Small intestine (tissue), 7 donors: ENCODE measurements around the gene UBE2M. TPM values are rescaled to one million over a fixed set of nuclear protein-coding genes. Genes with fewer than 3 reads are reported as not detected.

ENCODE experiments used
- DNase-seq, 2 donors: peaks; one replicate each; pipeline versions ENCODE4 v3.0.0 to v3.0.0-alpha.2; 2013
- FAIRE-seq: peaks from 2 replicates; lab custom pipeline; 2012; peaks lifted over from hg19 to GRCh38; lab: Jason Lieb, UNC
- H3K27ac ChIP-seq, 3 donors: one replicate each; pipeline ENCODE4 v1.5.1; 2013; ENCODE audit warnings: low read length in 2 of 3, mild to moderate bottlenecking in 2 of 3, control low read depth in 1 of 3, inconsistent platforms in 1 of 3, low read depth in 1 of 3, moderate library complexity in 1 of 3
- H3K27me3 ChIP-seq, 3 donors: one replicate each; pipeline ENCODE4 v1.6.1; 2013; ENCODE audit warnings: low read length in 3 of 3, inconsistent platforms in 1 of 3; ENCODE audit not compliant: control insufficient read depth in 3 of 3, insufficient read depth in 3 of 3
- H3K36me3 ChIP-seq, 3 donors: one replicate each; pipeline ENCODE4 v1.6.1; 2013; ENCODE audit warnings: low read length in 3 of 3, inconsistent platforms in 1 of 3, low read depth in 1 of 3, mild to moderate bottlenecking in 1 of 3, moderate library complexity in 1 of 3; ENCODE audit not compliant: control insufficient read depth in 3 of 3, insufficient read depth in 2 of 3
- H3K4me1 ChIP-seq, 3 donors: one replicate each; pipeline ENCODE4 v1.6.1; 2013; ENCODE audit warnings: low read length in 2 of 3, inconsistent platforms in 1 of 3, low read depth in 1 of 3, mild to moderate bottlenecking in 1 of 3, moderate library complexity in 1 of 3; ENCODE audit not compliant: control insufficient read depth in 3 of 3, insufficient read depth in 2 of 3
- H3K4me3 ChIP-seq, 3 donors: one replicate each; pipeline ENCODE4 v1.5.1; 2013; ENCODE audit warnings: low read length in 3 of 3, control low read depth in 1 of 3, inconsistent platforms in 1 of 3, low read depth in 1 of 3, mild to moderate bottlenecking in 1 of 3, moderate library complexity in 1 of 3
- H3K9me3 ChIP-seq, 2 donors: one replicate each; pipeline ENCODE4 v1.6.1; 2013; ENCODE audit warnings: low read depth in 1 of 2, low read length in 1 of 2; ENCODE audit not compliant: control insufficient read depth in 2 of 2, insufficient read depth in 1 of 2
- WGBS, 3 donors: extraction: QIAGEN DNeasy Blood & Tissue Kit; methylation state at CpG; one replicate each; pipeline ENCODE4 v1.1.7; 2013; 5-methylcytosine and 5-hydroxymethylcytosine counted together
- polyA plus RNA-seq, 4 donors: library from polyadenylated mRNA; stranded (reverse) in 3 of 4; unstranded in 1 of 4; fragments of 200-250 nt in 3 of 4; fragments of 120-200 nt in 1 of 4; gene quantifications; one replicate each; pipeline versions ENCODE4 v1.2.1 to v1.2.3, GENCODE V29; 2013
- donor health status: healthy with polysubstance abuse.
- donor health status: control.
- donor health status: control.
- donor health status: Bipolar disorder and iron deficiency.
- donor health status: healthy.

UBE2M gene
- polyA plus RNA-seq, 4 donors = 42.7 to 53.4 (median 48.9) TPM

DNA sequence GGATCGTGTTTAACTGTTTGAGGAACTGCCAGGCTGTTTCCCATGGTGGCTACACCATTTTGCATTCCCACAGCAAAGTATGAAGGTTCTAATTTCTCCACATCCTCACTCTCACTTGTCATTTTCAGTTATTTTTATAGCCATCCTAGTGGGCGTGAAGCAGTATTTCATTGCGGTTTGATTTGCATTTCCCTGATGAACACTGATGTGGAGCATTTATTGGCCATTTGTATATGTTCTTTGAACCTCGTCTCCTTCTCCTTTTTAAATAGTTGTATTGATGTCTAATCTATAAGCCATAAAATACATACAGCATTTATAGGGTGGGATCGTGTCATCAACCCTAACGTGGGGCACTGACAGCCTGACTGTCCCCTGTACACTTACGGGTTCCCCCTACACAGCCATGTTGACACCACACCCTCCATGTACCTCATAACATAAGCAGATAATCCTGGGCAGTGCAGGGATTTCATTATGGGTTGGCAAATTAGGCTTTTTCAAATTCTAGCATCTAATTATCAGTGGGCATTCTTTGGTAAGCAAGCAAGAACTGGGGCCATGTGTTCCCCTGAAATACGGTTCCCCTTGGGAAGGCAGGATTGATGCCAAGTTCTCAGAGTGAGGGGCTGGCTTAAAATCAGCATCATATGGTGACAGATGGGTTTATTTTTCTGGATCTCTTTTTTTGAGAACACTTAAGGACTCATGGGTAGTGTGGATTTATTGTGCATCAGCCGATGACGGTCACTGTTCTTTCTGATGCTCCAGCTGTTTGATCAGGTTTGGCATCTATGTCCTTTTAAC, 27.2 kb downstream of the UBE2M start:
- no peaks in the 10 kb centered on the region for H3K4me1 ChIP-seq
- no peak overlapping the region for H3K27ac ChIP-seq
- no peaks in the 10 kb centered on the region for H3K27me3 ChIP-seq
- no peak for FAIRE-seq
- H3K9me3 ChIP-seq = no peaks in the 10 kb centered on the region
- no peak overlapping the region for H3K4me3 ChIP-seq
- WGBS, 3 donors = 31 to 60% (median 50%) methylated on average over 10 of the region's 10 CpGs
- H3K36me3 ChIP-seq = no peaks in the 10 kb centered on the region
- DNase-seq = no peak

DNA sequence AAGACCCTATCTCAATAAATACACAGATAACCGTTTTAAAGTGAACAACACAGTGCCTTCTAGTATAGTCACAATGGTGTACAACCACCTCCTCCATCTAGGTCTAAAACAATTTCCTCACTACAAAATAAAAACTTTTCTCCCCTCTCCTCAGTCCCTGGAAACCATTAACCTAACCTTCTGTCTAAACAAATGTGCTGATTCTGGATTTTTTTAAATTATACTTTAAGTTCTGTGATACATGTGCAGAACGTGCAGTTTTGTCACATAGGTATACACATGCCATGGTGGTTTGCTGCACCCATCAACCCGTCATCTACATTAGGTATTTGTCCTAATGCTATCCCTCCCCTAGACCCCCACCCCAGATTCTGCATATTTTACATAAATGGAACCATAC, 29.0 kb downstream of the UBE2M start:
- Histone ChIP-seq H3K9me3 (no peaks in the 10 kb centered on the region), H3K36me3 (no peaks in the 10 kb centered on the region), H3K27ac (no peak overlapping the region), H3K27me3 (no peaks in the 10 kb centered on the region), H3K4me1 (no peaks in the 10 kb centered on the region), H3K4me3 (no peak overlapping the region)
- FAIRE-seq (no peak), DNase-seq (no peak)
- WGBS, 3 donors = 71 to 81% (median 78%) methylated on average over 3 of the region's 3 CpGs

DNA sequence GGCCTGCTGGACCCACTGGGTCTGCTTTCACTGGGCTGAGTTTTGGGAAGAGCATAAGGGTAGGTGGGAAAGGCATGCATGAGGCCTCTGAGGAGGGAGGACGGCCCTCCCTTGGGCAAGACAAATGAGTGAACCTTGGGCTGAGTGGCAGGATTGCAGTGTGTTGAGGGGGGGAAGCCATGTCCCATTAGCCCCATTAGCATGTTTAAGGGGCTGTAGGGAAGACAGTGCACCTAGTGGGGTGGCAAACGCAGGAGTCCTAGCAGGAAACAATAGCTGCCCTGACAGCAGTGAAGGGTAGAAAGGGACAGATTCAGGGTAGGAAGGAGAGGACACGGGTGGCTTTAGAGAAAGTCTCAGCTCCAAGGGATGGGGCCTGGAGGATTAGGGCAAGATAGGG, 35.7 kb downstream of the UBE2M start:
- Histone ChIP-seq H3K36me3 (peaks cover 0 to 6% (median 0%) of the 10 kb centered on the region in 3 donors), H3K9me3 (no peaks in the 10 kb centered on the region), H3K27me3 (no peaks in the 10 kb centered on the region), H3K27ac (no peak overlapping the region), H3K4me1 (peaks cover 5 to 24% (median 5%) of the 10 kb centered on the region in 3 donors), H3K4me3 (no peak overlapping the region)
- 88 to 89% (median 88%) methylated on average over 3 of the region's 3 CpGs for WGBS, 3 donors
- FAIRE-seq (no peak), DNase-seq (no peak)

DNA sequence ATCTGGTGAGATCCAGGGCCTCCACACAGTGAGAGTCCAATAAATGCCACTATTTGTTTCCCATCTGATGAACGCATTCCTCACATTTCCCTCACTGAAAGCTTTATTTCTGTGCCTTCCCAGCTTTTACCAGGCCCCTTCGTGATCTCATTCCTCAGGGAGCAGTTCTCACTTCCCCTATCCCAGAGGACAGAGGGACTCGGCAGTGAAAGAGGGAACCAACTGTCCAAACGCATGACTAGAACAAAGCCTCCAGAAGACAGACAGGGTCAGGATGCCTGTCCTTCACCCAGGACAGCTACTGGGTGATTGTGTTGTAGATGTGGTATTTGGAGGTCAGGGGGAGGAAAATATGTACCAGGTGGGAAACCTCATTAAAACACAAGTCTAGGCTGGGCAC, 36.8 kb downstream of the UBE2M start:
- peaks cover 1 to 16% (median 2%) of the 10 kb centered on the region in 3 donors for H3K36me3 ChIP-seq
- H3K27me3 ChIP-seq = no peaks in the 10 kb centered on the region
- H3K27ac ChIP-seq = peak overlapping the region in 2 of 3 donors; percentile 73 to 97
- no peak for FAIRE-seq
- WGBS, 3 donors = 53 to 63% (median 61%) methylated on average over 4 of the region's 4 CpGs
- no peaks in the 10 kb centered on the region for H3K9me3 ChIP-seq
- peaks cover 5 to 29% (median 6%) of the 10 kb centered on the region in 3 donors for H3K4me1 ChIP-seq
- H3K4me3 ChIP-seq = no peak overlapping the region
- DNase-seq = no peak

DNA sequence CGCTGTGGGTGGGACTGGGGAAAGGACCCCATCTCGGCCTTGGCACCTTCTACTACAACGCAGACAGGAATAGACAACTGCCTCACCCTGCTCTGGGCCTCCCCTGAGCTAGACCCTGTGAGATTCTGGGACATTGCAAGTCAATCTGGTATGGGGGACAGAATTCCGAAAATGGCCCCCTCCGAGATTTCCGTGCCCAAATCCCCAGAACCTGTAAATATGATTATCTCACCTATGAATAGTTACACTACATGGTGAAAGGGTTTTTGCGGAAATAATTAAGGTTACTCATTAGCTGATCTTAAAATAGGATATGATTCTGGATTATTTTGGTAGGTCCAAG, 38.2 kb downstream of the UBE2M start:
- Histone ChIP-seq H3K4me1 (peaks cover 5 to 35% (median 6%) of the 10 kb centered on the region in 3 donors), H3K9me3 (no peaks in the 10 kb centered on the region), H3K27me3 (no peaks in the 10 kb centered on the region), H3K27ac (peak overlapping the region; percentile 92 to 98 (median 98)), H3K4me3 (peak overlapping the region; percentile 21 to 89 (median 61)), H3K36me3 (peaks cover 5 to 30% (median 6%) of the 10 kb centered on the region in 3 donors)
- WGBS, 3 donors = 7 to 13% (median 7%) methylated on average over 7 of the region's 7 CpGs
- DNase-seq (no peak), FAIRE-seq (no peak)

DNA sequence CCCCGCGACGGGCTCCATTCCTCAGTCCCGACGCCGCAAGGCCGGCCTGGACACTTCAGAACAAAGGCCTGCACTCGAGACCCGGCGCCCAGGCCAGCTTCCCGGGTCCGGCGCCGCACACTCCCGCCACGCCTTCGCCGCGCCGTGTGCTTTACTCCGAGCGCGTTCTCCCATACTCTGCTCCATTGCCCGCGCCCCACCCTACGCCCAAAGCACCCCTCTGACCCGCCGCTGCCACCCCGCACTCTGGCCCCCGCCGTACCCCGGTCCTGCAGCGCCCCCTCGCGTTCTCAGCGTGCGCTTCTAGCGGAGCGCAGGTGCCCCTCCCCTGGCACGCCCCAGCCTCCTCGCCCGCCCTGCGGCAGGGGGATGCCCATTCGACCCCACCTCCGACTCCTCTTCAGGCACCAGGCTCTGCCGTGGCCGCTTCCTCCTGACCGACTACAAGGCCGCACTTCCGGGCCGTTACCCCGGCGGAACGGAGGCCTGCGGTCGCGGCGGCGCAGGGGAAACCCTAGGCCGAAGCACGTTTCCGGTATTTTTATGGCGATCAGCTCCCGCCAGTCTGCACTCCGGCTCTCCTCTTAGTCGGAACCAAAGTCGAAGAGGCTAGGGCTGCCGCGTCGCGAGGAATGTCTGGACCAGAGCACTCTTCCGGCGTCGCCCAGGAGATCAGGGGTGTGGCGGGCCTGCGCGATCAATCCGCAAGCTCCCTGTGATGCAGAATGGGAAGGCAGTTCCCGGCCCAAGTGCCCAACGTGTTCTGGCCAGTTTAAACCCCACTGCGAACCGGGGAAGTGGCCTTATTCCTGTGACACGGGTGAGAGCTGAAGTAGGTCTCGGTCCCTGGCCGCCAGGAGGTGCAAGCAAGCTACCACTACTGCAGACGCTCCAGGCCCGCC, 38.8 kb downstream of the UBE2M start, which contains the start of gene ZBTB45:
TSS of gene ZBTB45 (minus strand) at position 456 of the 902 bp plus-strand sequence. CDS start 2,137 bp downstream, outside the sequence.
- no peaks in the 10 kb centered on the region for H3K27me3 ChIP-seq
- DNase-seq = peak; percentile 96 to 97
- 0 to 1% (median 0%) methylated on average over 71 to 87 of the region's 87 CpGs for WGBS, 3 donors
- H3K4me3 ChIP-seq = peak within 1 kb of the TSS; percentile 61 to 89 (median 74)
- peaks cover 5 to 34% (median 6%) of the 10 kb centered on the region in 3 donors for H3K36me3 ChIP-seq
- H3K4me1 ChIP-seq = peaks cover 5 to 38% (median 7%) of the 10 kb centered on the region in 3 donors
- H3K27ac ChIP-seq = peak within 1 kb of the TSS; percentile 92 to 98 (median 98)
- no peaks in the 10 kb centered on the region for H3K9me3 ChIP-seq
- no peak for FAIRE-seq

DNA sequence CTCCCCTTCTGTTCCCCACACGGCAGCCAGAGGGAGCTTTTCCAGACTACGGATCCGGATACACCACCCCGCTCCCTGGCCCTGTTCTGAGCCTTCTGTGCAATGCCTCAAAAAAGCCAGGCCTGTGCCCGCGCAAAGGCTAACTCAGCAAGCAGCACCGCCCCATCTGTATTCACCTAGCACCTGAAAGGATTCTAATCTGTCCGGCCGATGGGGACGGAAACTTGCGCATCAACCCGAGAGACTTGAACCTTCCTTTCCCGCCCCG, 39.4 kb downstream of the UBE2M start:
- 0 to 1% (median 0%) methylated on average over 14 of the region's 14 CpGs for WGBS, 3 donors
- no peak for FAIRE-seq
- peak overlapping the region; percentile 92 to 98 (median 98) for H3K27ac ChIP-seq
- H3K27me3 ChIP-seq = no peaks in the 10 kb centered on the region
- DNase-seq = peak; percentile 70 to 86
- H3K4me1 ChIP-seq = peaks cover 9 to 42% (median 10%) of the 10 kb centered on the region in 3 donors
- no peaks in the 10 kb centered on the region for H3K9me3 ChIP-seq
- H3K4me3 ChIP-seq = peak overlapping the region; percentile 61 to 89 (median 74)
- H3K36me3 ChIP-seq = peaks cover 5 to 35% (median 6%) of the 10 kb centered on the region in 3 donors
